Memory B cell (primary cell): ENCODE measurements around the gene SPTB.

Source experiments
- ATAC-seq: fragments of 150-1000 bp; cut with Tn5 transposase; 2 replicates; pipeline ENCODE4 v1.10.0; 2021; ENCODE audit warnings: low read depth, mild to moderate bottlenecking, moderate library complexity
- DNase-seq, 2 donors: peaks; one replicate each; pipeline ENCODE4 v3.0.0; 2022; ENCODE audit warnings: low spot score in 2 of 2
- H3K27ac Mint-ChIP-seq: one replicate; pipeline ENCODE4 v1.8.0; 2022; ENCODE audit warnings: mild to moderate bottlenecking, moderate library complexity, mixed read lengths
- H3K27me3 Mint-ChIP-seq: one replicate; pipeline ENCODE4 v1.8.0; 2022; ENCODE audit warnings: mixed read lengths
- H3K36me3 Mint-ChIP-seq: one replicate; pipeline ENCODE4 v1.8.0; 2022; ENCODE audit warnings: mild to moderate bottlenecking, mixed read lengths
- H3K4me1 Mint-ChIP-seq: one replicate; pipeline ENCODE4 v1.8.0; 2022; ENCODE audit warnings: mixed read lengths
- H3K4me3 Mint-ChIP-seq: one replicate; pipeline ENCODE4 v1.8.0; 2022; ENCODE audit warnings: mild to moderate bottlenecking, moderate library complexity, mixed read lengths
- H3K9me3 Mint-ChIP-seq: one replicate; pipeline ENCODE4 v1.8.0; 2022; ENCODE audit warnings: mixed read lengths

Gene SPTB

DNA sequence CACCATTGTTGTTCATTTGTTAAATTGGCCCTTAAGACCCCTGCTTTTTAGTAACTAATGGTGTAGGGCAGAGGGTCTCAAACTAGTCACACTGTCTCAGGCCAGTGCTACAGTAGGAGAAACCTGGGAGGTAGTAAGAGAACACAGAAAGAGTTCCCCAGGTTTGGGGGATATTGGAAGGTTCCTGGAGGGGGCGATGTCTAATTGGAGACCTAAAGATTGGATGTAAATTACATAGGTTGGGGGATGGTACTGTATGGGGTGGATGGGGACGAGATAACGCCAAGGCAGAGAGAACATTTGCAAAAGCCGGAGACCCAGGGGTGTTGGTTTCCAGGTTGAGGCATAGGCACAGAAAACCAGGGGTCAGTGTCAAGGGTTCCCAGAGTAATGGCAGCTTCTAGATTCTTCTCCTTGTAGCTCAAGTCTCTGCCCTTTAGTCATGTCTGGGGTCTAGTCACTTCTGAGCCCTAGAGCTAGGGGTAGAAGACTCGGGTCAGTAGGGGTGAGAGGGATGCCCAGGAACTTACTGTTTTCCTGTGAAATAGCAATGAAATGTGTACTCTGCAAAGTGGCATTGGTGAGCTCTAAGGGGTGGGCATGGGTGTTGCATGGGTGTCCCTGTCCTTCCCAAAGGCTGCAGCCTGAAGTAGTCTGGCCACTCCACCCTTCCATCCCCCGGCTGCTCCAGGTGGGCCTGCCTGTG, 153.7 kb downstream of the SPTB start:
- Mint-ChIP-seq H3K27me3 (peaks cover 7% of the 10 kb centered on the region), H3K9me3 (no peaks in the 10 kb centered on the region), H3K36me3 (no peaks in the 10 kb centered on the region), H3K4me1 (peaks cover 3% of the 10 kb centered on the region), H3K4me3 (no peak overlapping the region), H3K27ac (no peak overlapping the region)
- DNase-seq (no peak), ATAC-seq (no peak)

DNA sequence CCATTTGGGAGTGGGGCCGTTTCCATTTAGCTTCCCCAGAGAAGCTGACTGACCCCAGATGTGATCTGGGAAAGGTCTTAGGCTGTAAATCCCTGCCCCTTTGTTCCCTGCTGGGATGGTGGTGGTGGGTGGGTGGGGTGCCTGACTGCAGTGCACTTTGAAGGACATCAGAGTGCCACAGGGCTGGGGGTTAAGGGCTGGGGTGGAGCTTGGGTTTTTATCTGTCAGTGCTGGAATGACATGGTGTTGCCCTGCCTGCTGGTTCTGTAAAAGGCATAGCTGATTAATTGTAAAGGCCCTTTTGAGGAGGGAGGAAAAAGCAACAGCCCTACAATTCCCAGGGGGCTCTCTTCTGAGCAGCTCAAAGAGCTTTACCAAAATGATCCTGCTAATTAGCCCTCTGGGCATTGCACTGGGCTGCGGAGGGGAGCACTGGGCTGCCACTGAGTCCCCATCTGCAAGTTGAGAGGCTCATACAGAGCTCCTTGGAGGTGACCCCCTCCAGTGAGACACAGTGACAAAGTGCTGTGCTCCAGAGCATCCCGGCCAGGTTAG, 154.4 kb downstream of the SPTB start:
- no peak overlapping the region for H3K27ac Mint-ChIP-seq
- peaks cover 3% of the 10 kb centered on the region for H3K4me1 Mint-ChIP-seq
- ATAC-seq = no peak
- H3K36me3 Mint-ChIP-seq = no peaks in the 10 kb centered on the region
- peaks cover 1% of the 10 kb centered on the region for H3K9me3 Mint-ChIP-seq
- H3K27me3 Mint-ChIP-seq = peaks cover 11% of the 10 kb centered on the region
- H3K4me3 Mint-ChIP-seq = no peak overlapping the region
- DNase-seq = no peak

GRCh38 chr14:64724578-64724930, 155.2 kb downstream of the SPTB start:
- DNase-seq (no peak), ATAC-seq (no peak)
- peaks cover 3% of the 10 kb centered on the region for H3K4me1 Mint-ChIP-seq
- no peak overlapping the region for H3K27ac Mint-ChIP-seq
- H3K4me3 Mint-ChIP-seq = no peak overlapping the region
- H3K27me3 Mint-ChIP-seq = peaks cover 11% of the 10 kb centered on the region
- H3K9me3 Mint-ChIP-seq = peaks cover 1% of the 10 kb centered on the region
- H3K36me3 Mint-ChIP-seq = no peaks in the 10 kb centered on the region

DNA sequence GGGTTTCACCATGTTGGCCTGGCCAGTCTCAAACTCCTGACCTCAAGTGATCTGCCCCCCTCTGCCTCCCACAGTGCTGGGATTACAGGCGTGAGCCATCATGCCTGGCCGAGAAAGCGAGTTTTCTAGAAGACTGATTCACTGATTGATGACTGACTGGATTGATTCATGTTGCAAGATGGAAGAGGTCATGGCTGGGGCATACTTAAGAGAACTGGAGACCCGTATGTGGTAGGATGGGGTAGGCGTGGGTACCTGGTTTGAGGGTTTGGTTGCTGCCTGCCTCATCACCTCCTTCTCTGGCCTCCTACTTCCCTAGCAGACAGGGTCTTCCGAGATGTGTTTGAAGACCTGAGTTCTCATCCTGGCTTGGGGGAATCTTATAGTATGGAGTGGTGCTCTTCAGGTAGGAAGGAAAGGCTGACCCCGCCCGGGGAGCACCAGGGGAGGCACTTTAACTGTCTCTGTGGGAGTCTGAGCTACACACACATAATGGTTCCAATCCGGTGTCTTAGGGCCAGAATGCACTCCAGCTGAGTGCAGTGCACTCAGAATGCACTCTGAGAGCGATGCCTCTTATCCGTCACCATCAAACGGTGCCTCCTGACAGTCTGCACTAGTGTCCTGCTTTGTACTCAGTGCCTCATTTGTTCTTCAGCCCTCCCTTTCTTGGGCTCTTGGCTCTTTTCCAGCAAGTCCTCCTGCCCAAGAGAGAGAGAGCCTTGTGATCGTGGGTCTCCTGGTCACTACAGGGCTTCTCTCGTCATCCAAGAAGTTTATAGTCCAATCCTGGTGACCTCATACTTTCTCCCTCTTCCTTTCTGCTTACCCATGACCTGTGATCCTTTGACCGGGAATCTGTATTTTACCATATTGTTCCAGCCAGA, 155.8 kb downstream of the SPTB start:
- H3K27me3 Mint-ChIP-seq = peaks cover 11% of the 10 kb centered on the region
- peaks cover 1% of the 10 kb centered on the region for H3K9me3 Mint-ChIP-seq
- no peak for ATAC-seq
- H3K36me3 Mint-ChIP-seq = no peaks in the 10 kb centered on the region
- H3K4me1 Mint-ChIP-seq = peaks cover 3% of the 10 kb centered on the region
- no peak overlapping the region for H3K4me3 Mint-ChIP-seq
- no peak for DNase-seq
- H3K27ac Mint-ChIP-seq = no peak overlapping the region

GRCh38 chr14:64722842-64723447, 156.8 kb downstream of the SPTB start:
- no peaks in the 10 kb centered on the region for H3K36me3 Mint-ChIP-seq
- no peak for ATAC-seq
- H3K9me3 Mint-ChIP-seq = peaks cover 1% of the 10 kb centered on the region
- H3K27ac Mint-ChIP-seq = no peak overlapping the region
- no peak for DNase-seq
- H3K4me3 Mint-ChIP-seq = no peak overlapping the region
- H3K4me1 Mint-ChIP-seq = no peaks in the 10 kb centered on the region
- H3K27me3 Mint-ChIP-seq = peaks cover 17% of the 10 kb centered on the region

- Mint-ChIP-seq H3K27me3 (peaks cover 17% of the 10 kb centered on the region), H3K9me3 (peaks cover 1% of the 10 kb centered on the region), H3K4me3 (no peak overlapping the region), H3K36me3 (no peaks in the 10 kb centered on the region), H3K4me1 (no peaks in the 10 kb centered on the region), H3K27ac (no peak overlapping the region)
- ATAC-seq (no peak), DNase-seq (no peak)
Measured at GRCh38 chr14:64721899-64722298, 157.8 kb downstream of the SPTB start.

- Mint-ChIP-seq H3K9me3 (peaks cover 1% of the 10 kb centered on the region), H3K4me3 (no peak overlapping the region), H3K36me3 (no peaks in the 10 kb centered on the region), H3K27me3 (peaks cover 17% of the 10 kb centered on the region), H3K27ac (no peak overlapping the region), H3K4me1 (no peaks in the 10 kb centered on the region)
- DNase-seq (no peak), ATAC-seq (no peak)
Measured at GRCh38 chr14:64721391-64721791, 158.3 kb downstream of the SPTB start.

DNA sequence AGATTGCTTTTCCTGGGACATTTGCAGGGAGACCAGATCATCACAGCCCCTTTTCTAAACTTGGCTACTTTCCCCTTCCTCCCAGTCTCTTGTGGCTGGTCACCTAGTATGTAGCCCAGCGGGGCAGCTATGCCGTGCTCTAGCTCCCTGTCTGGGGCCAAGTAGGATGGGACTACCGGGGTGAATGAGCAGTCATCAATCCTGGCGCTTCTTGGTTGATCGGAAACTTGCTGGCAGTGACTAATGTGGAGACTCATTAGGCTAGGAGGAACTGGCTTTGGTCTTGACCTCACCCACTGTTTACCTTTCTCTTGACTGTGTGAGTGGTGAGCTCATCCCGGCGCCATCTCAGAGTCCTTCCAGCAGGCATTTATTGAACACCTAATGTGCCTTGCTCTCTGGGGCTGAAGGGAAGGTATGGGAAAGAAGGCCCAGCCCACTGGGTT, 159.6 kb downstream of the SPTB start:
- Mint-ChIP-seq H3K27ac (no peak overlapping the region), H3K4me1 (no peaks in the 10 kb centered on the region), H3K4me3 (no peak overlapping the region), H3K36me3 (no peaks in the 10 kb centered on the region), H3K27me3 (peaks cover 19% of the 10 kb centered on the region), H3K9me3 (peaks cover 1% of the 10 kb centered on the region)
- ATAC-seq (no peak), DNase-seq (no peak)

DNA sequence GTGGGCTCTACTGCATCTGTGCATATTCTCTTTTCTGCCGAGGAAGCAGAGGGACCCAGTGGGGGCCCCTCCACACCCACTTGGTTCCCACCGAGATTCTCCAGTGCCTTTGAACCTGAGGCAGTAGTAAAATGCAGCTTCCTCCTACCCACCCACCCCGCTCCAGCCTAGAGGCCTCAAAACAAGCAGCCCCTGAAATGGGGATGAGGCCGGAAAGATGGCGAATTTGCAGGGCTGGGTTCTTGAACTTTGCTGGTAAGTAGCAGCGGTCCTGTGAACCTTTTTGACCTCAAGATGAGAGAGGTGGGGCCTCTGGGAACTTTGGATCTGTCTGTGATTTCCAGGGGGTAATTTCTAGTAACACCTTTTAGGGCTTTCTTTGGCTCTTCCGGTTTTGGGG, 160.1 kb downstream of the SPTB start:
- ATAC-seq (no peak), DNase-seq (no peak)
- no peaks in the 10 kb centered on the region for H3K4me1 Mint-ChIP-seq
- peaks cover 19% of the 10 kb centered on the region for H3K27me3 Mint-ChIP-seq
- no peaks in the 10 kb centered on the region for H3K36me3 Mint-ChIP-seq
- peaks cover 1% of the 10 kb centered on the region for H3K9me3 Mint-ChIP-seq
- H3K4me3 Mint-ChIP-seq = no peak overlapping the region
- no peak overlapping the region for H3K27ac Mint-ChIP-seq

- Mint-ChIP-seq H3K4me1 (no peaks in the 10 kb centered on the region), H3K4me3 (no peak overlapping the region), H3K27me3 (peaks cover 17% of the 10 kb centered on the region), H3K27ac (no peak overlapping the region), H3K36me3 (peaks cover 4% of the 10 kb centered on the region), H3K9me3 (peaks cover 3% of the 10 kb centered on the region)
- DNase-seq (no peak), ATAC-seq (no peak)
Measured at GRCh38 chr14:64718762-64719161, 160.9 kb downstream of the SPTB start.

DNA sequence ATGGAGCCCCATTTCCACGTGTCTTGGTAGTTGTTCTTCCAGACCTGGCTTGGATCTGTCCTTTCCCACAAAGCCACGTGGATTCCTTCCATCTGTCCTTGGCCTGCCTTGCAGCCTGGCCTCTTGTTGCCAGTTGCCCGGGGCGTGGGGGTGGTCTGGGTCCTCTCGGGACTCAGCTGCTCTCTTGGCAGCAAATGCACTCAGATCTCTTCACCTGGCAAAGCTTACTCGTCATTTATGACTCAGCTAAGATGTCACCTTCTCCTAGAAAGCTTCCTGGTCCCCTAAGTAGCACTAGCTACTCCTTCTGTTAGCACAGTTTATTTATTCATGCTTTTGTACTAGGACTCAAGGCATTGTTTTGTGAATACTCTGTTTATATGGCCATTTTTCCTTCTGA, 161.8 kb downstream of the SPTB start:
- no peak for DNase-seq
- H3K4me1 Mint-ChIP-seq = no peaks in the 10 kb centered on the region
- no peak overlapping the region for H3K27ac Mint-ChIP-seq
- peaks cover 7% of the 10 kb centered on the region for H3K36me3 Mint-ChIP-seq
- no peak for ATAC-seq
- H3K4me3 Mint-ChIP-seq = no peak overlapping the region
- peaks cover 16% of the 10 kb centered on the region for H3K27me3 Mint-ChIP-seq
- peaks cover 7% of the 10 kb centered on the region for H3K9me3 Mint-ChIP-seq

DNA sequence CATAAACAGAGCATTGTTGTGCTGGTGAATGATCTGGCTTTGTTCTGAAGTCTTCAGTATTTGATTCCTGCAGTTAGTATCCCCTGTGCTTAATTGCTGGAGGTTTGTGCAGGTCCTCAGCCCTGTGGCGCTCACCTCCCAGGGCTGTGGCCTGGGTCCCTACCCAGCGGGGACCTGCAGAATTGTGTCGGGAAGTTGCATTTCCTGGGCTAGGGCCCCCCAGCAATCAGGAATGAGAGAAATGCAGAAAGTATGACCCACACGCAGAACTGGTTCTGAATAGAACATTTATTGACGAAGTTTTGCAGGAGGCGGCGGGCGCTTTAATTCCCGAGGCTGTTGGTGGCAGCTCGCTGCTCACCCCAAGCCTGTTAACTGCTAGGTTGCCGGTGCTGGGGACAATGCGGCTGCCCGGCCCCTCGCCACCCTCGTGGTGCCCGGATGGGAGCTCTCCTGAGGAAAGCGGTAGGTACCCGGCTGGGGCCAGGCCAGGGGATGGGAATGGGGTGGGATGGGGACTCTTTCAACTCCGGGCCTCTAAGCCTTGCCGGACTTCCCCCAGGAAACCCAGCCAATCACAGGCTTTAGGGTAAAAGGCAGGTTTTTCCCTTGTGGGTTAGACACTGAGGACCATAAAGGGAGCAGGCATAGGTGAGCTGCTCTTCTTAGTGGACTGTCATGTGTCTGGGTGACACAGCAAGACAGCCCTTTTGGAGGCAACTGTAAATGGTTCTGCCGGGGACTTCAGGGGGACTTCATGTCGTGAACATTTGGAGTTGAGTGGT, 163.9 kb downstream of the SPTB start:
- Mint-ChIP-seq H3K4me1 (no peaks in the 10 kb centered on the region), H3K27ac (no peak overlapping the region), H3K36me3 (peaks cover 9% of the 10 kb centered on the region)

DNA sequence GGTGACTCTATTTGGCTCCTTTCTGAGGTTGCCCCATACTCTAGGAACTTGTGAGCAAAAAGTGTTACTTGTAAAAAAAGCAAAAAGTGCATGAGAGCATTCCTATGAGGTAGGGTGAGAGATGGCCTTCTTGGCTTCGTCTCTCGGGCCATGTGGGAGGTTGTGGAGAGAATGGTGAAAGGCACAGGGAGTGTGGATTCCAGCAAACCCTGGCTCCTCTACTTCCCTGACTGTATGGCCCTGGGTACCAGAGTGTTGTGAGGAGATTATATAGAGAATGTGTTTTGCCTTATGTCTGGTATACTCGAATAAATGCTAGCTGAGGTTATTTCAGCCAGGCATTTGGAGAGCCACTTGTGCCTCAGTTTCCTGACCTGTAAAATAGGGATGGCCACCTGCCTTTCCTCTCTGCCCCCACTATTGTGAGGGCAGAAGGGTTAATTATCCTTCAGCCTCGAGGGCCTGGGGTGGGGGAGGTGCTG, 164.5 kb downstream of the SPTB start:
- Mint-ChIP-seq H3K27me3 (peaks cover 12% of the 10 kb centered on the region), H3K4me3 (no peak overlapping the region), H3K4me1 (no peaks in the 10 kb centered on the region), H3K36me3 (peaks cover 9% of the 10 kb centered on the region), H3K27ac (no peak overlapping the region), H3K9me3 (peaks cover 10% of the 10 kb centered on the region)
- DNase-seq (no peak), ATAC-seq (no peak)

More for the DNA sequence above, 163.9 kb downstream of the SPTB start:
- H3K4me3 Mint-ChIP-seq = no peak overlapping the region
- H3K27me3 Mint-ChIP-seq = peaks cover 16% of the 10 kb centered on the region
- ATAC-seq = no peak
- H3K9me3 Mint-ChIP-seq = peaks cover 11% of the 10 kb centered on the region
- DNase-seq = no peak
